D721Med (cell line): ENCODE results near the gene FBXO17.
"Not testable (repeated sequence)": the region's sequence is repeated elsewhere in the genome, so short reads cannot be mapped to it uniquely, and the experiment has no call there.

ENCODE experiments used
- DNase-seq: peaks from one replicate; pipeline ENCODE4 v3.0.0; 2011; ENCODE audit warnings: low spot score; ENCODE audit not compliant: insufficient read length
- FAIRE-seq: peaks from 2 replicates; lab custom pipeline; 2011; peaks lifted over from hg19 to GRCh38; lab: Jason Lieb, UNC
- CTCF ChIP-seq: IDR thresholded peaks from 2 replicates; pipeline ENCODE4 v1.5.1; 2012; ENCODE audit warnings: mild to moderate bottlenecking, control low read depth; ENCODE audit not compliant: insufficient read depth; ENCODE audit errors: missing control alignments

Gene FBXO17

DNA sequence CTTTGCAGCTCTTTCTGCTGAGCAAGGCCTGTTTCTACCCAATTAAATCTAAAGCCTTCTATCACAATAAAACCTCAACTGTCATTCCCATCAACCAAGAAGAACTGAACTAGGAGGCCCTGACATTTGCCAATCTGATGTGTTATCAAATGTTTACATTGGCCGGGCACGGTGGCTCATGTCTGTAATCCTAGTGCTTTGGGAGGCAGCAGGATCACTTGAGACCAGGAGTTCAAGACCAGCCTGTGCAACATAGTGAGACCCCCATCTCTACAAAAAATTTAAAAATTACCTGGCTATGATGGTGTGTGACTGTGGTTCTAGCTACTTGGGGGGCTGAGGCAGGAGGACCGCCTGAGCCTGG is 2.8 kb upstream of the FBXO17 start:
- no peak for TF ChIP-seq CTCF
- FAIRE-seq (no peak), DNase-seq (no peak)

- no peak for TF ChIP-seq CTCF
- FAIRE-seq = no peak
- no peak for DNase-seq
Observed at GRCh38 chr19:38977445-38978325, 2.1 kb upstream of the FBXO17 start.

DNA sequence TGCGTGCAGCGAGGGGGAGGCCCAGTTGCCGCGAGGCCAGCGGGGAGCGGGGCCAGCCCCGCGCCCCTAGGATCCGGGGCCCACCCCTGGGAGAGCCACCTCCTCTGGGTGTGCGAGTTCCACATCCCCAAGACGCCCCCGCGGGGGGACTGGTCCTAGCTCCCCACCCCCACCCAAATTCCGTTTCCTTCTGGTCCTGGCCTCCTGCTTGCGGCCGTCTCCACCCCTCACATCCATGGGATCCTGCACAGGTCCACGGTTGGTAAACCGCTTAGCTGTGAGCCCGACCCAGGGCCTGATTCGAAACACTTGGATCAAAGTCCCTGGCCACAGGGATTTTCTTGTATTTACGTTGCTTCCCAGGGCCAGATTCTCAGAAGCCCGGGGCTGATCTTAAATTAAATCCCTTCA is 324 bp upstream of the FBXO17 start:
- no peak for FAIRE-seq
- no peak for DNase-seq

GRCh38 chr19:38974624-38975213 is 823 bp downstream of the FBXO17 start:
- no peak for FAIRE-seq
- no peak for DNase-seq
- no peak for TF ChIP-seq CTCF

More for the DNA sequence above, 324 bp upstream of the FBXO17 start:
- TF ChIP-seq CTCF = no peak

GRCh38 chr19:38971672-38972071 is 3.9 kb downstream of the FBXO17 start:
- FAIRE-seq (no peak), DNase-seq (no peak)
- TF ChIP-seq CTCF = no peak

GRCh38 chr19:38970664-38971532 is 4.6 kb downstream of the FBXO17 start:
- FAIRE-seq (no peak), DNase-seq (no peak)
- no peak for TF ChIP-seq CTCF

DNA sequence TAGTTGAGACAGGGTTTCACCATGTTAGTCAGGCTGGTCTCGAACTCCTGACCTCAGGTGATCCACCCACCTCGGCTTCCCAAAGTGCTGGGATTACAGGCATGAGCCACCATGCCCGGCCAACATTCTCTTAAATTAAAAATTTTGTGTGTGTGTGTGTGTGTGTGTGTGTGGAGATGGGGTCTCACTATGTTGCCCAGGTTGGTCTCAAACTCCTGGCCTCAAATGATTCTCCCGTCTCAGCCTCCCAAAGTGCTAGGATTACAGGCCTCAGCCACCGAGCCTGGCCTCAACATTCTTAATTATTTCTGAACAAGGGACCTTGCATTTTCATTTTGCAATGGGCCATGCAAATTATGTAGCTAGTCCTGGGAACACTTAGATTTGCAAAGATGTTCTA is 9.4 kb downstream of the FBXO17 start:
- not testable (repeated sequence) for DNase-seq, FAIRE-seq
